ENCODE data around the gene BCAS1.
"Not testable (repeated sequence)": the region's sequence is repeated elsewhere in the genome, so short reads cannot be mapped to it uniquely, and the experiment has no call there.

The BCAS1 gene

GRCh38 chr20:53939572-53940359 is 130.6 kb downstream of the BCAS1 start:
- peak; percentile 38 for DNase-seq

- DNase-seq = no peak
Measured at GRCh38 chr20:53939190-53939571, 131.2 kb downstream of the BCAS1 start.

- DNase-seq = no peak
Measured at GRCh38 chr20:53938739-53939138, 131.7 kb downstream of the BCAS1 start.

- DNase-seq = no peak
Measured at GRCh38 chr20:53937929-53938367, 132.4 kb downstream of the BCAS1 start.

- no peak for DNase-seq
Measured at GRCh38 chr20:53937339-53937741, 133.1 kb downstream of the BCAS1 start.

DNA sequence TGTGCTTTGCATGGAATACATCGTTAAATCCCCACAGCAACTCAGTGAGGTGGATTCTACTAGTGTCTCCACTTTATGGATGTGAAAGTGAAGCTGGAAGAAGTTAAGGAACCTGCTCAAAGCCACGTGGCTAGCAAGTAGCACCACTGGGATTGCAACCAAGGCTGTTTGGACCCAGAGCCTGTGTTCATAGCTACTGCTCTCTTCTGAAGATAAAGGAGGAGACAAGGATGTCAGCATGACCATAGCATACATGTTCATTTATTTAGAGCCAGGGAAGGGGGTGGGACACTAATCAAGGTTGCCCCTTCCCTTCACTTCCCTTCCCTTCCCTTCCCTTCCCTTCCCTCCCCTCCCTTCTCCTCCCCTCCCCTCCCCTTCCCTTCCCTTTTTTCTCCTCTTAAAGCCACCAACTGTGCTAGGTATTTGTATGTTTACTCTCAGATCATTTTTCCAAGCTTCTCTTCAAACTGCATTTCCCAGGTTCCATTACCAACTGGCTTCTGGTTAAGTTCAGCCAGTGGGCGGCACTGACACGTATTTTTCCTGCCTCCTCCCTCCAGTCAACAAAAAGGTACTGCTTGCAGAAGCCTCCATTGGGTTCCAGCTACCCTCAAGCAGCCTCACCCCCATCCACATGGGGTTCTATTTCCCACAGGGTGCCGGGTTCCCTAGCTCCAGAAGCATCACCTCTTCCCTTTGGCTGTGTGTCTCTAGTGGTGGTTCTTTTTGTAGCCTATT is 134.9 kb downstream of the BCAS1 start:
- no peak for DNase-seq

DNA sequence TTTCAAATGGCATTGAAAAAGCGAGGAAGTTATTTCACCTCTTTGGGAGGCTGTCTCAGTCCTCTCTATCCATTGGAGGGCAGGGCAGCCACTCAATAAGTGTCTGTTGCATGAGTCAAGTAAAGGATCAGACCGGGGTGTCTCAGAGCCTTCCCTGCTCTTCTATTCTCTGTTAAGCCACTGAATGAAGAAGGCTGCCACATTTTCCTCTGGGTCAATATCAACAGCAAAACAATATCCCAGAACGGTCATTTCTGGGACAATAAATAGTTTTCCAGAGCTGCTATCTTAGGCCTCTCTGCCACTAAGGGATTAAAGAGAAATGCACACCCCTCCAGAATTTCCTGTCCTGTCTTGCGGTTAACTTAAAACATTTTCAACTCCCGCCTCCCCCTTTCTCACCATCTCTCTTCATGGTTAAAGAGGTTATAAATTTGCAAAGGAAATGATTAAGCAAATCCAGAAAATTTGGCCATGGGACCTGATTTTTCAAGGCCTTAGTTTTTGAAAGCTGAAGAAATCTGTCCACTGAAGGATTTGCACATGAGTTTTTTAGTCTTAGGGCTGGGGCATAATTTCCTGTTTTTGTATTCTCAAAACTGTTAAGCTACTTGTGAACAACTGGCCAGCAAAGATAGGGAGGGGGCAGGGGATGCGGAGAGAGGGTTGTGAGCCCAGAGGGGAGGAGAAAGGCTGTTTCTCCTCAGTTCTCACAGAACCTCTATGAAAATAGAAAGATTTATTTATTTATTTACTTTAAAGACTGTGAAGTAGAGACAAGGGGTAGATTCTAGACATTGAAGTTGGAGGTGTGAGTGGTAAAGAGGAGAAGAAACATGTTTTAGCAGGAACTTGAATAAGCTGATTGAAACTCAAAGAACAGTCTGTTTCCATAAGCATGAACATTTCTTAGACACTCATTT is 135.7 kb downstream of the BCAS1 start:
- DNase-seq = no peak

DNA sequence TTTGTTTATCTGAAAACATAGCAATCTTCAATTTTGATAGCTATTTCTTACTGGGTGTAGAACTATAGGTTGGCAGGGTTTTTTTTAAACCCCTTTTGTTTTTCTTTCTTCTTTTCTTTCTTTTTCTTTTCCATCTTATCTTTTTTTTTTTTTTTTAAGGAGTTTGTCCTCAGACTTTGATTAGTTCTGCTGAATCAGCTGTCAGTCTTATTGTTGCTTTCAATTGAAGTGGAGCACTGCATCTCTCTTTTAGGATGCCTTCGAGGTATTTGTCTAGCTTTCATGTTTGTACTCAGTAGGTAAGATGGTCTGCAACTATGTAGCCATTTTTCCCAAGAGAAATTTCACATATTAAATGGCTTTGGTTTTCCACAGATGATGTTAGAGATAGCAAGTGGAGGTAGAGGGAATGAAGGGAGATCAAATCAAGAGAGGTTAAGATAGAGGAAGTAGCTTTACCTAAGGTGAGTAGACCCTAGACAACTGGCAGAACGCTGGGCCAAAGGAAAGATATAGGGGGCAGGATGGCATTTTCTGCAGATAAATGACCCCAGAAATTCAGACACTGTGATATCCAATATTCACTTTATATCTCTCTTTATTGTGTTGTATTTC is 137.1 kb downstream of the BCAS1 start:
- no peak for DNase-seq

DNA sequence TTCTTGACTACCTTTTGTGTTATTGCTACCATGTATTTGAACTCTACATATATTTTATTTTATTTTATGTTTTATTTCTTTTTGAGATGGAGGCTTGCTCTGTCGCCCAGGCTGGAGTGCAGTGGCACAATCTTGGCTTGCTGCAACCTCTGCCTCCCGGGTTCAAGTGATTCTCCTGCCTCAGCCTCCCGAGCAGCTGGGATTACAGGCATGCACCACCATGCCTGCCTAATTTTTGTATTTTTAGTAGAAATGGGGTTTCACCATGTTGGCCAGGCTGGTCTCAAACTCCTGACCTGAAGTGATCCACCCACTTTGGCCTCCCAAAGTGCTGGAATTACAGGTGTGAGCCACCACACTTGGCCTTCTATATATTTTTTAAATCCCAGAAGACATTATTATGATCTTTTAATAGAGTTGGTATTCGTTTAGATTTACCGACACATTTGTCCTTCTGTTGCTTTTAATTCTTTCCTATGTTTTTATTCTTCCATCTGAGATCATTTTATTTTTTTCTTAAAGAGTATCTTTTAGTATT is 137.7 kb downstream of the BCAS1 start:
- DNase-seq = not testable (repeated sequence)

GRCh38 chr20:53931597-53931996 is 138.8 kb downstream of the BCAS1 start:
- DNase-seq = no peak

- DNase-seq = no peak
Measured at GRCh38 chr20:53930651-53931504, 139.5 kb downstream of the BCAS1 start.

DNA sequence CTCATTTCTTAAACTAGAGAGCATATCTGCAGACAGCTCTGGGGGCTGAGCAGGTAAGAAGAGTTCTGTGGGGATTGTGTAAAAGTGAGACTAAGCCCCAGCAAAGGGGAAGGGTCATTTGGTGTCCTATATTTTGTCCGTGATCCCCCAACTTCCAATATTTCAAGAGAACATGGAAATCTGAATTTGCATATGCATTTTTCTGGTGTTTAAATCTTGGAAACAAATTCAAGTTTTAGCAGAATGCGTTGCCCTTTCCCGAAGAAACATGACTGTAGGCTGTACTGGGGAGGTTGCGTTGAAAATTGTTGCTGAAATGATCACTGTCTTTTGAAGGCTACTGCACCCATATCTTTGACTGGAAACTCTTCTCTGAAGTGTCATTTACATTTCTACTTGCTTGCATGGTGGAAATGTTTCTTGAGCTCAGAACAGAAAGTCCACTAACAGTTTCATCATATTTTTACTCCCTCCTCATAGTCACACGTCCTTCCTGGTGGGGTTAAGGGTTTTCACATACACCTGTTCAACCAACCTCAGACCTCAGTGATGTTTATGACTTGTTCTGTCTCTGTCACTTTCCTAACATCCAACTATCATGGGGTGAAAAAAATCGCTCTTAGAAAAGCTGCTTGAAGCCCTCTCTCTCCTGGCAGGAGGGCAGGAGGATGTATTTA is 140.3 kb downstream of the BCAS1 start:
- DNase-seq = no peak

- DNase-seq = no peak
Measured at GRCh38 chr20:53929399-53929798, 141.0 kb downstream of the BCAS1 start.

- DNase-seq = no peak
Measured at GRCh38 chr20:53927990-53928389, 142.4 kb downstream of the BCAS1 start.

- DNase-seq = no peak
Measured at GRCh38 chr20:53926428-53927028, 143.9 kb downstream of the BCAS1 start.

DNA sequence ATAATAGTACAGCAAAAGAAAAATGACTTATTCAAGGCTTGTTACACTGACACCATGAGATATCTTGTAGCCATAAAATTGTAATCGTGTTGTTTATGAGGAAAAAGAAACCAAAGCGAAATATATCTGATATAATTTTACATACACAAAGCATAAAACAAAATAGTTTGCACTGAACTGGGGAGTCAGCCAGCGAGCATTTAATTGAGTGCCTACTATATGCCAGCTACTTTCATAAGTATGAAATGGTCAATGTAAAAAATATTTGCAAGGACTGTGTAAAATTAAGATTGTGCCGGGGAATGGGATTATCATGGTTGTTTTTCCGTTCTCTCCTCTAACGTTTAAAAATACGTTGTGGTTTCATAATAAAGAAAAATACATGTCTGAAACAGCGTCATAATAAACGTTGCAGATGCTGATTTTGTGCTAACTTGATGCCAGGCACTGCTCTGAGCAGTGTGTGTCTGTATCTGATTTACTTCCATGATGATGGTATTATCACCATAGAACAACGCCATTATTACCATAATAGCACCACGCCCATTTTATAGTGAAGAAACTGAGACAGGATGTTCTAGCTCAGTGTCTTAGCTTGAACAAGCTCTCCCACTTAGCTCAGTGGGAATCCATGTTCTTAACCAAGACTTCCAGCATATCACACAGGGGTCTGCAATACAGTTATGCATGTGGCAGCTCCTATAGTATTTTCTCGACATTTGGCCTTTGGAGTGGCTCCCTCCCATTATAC is 144.6 kb downstream of the BCAS1 start:
- DNase-seq = no peak

DNA sequence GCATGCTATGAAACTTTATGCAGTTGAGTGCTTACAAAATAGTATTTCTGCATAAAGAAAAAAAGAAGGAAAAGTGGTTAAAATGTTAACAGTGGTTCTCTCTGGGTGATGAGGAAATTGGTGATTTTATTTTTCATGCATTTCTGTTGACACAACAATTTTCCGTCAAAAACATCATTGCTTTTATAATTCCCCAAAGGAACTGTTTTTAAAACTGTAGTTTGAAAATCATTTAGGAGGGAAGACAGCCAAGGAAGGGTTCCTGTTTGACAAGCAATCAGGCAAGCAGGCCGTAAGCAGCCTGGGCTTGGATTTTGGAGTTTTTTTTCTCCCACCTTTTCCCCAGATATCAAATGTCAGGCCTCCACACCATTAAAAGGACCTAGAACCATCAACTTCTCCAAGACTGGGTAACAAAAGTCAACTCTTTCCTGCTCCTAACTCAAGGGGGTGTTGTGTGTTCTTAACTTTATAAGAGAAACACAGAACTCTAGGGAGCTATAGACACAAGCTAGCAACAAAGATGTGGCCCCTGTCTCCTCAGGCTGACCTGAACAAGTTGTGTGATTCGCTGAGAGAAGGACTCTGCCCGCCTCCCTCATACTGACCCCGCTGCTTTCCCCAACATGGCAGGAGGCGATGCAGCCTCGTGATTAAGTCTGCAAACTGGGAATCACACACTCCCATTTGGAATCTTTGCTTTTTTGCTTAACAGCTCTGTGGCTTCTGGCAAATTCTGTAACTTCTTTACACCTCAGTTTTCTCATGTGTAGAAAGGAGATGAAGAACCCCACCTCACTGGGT is 146.6 kb downstream of the BCAS1 start:
- DNase-seq = no peak

- DNase-seq = no peak
Measured at GRCh38 chr20:53922901-53923314, 147.5 kb downstream of the BCAS1 start.

Data from effector CD8-positive, alpha-beta T cell (primary cell).